Neural cell (in vitro differentiated cells): ENCODE results near the gene PLXDC2.

Source experiments
- CTCF ChIP-seq: fragments of 450-650 bp; IDR thresholded peaks from 2 replicates; pipeline ENCODE4 v1.5.1; 2014; ENCODE audit warnings: antibody characterized with exemption, mild to moderate bottlenecking, moderate library complexity; ENCODE audit not compliant: poor library complexity, severe bottlenecking
- EP300 ChIP-seq: fragments of 450-650 bp; conservative IDR thresholded peaks from 2 replicates; pipeline ENCODE4 v1.6.1; 2014; ENCODE audit warnings: antibody characterized with exemption, mild to moderate bottlenecking, moderate library complexity; ENCODE audit not compliant: poor library complexity, severe bottlenecking
- EZH2 ChIP-seq: fragments of 200-600, 300-800 bp; shearing (Covaris generic), sonication (generic); IDR thresholded peaks from 2 replicates; pipeline ENCODE4 v1.6.1; 2014; ENCODE audit warnings: antibody characterized with exemption, low read length, borderline replicate concordance, mild to moderate bottlenecking; ENCODE audit not compliant: insufficient read depth, poor library complexity, severe bottlenecking
- POLR2AphosphoS5 ChIP-seq: IDR thresholded peaks from 2 replicates; pipeline ENCODE4 v1.6.1; 2012
- REST ChIP-seq: IDR thresholded peaks from 2 replicates; pipeline ENCODE4 v1.6.1; 2012; ENCODE audit warnings: borderline replicate concordance
- SMC3 ChIP-seq: fragments of 450-650 bp; conservative IDR thresholded peaks from 2 replicates; pipeline ENCODE4 v1.6.1; 2014; ENCODE audit warnings: antibody characterized with exemption, mild to moderate bottlenecking, moderate library complexity; ENCODE audit not compliant: poor library complexity
- TAF1 ChIP-seq: IDR thresholded peaks from 2 replicates; pipeline ENCODE4 v1.6.1; 2012; ENCODE audit warnings: low read depth

- no peak for TF ChIP-seq POLR2AphosphoS5
- no peak for TF ChIP-seq CTCF
- no peak for TF ChIP-seq TAF1
- TF ChIP-seq REST = no peak
- TF ChIP-seq EP300 = no peak
- TF ChIP-seq SMC3 = no peak
- no peak for TF ChIP-seq EZH2
Observed at GRCh38 chr10:19918794-19919193, 102.6 kb downstream of the PLXDC2 start.
